ENCODE measurements around the gene HGF. TPM values are rescaled to one million over a fixed set of nuclear protein-coding genes. Genes with fewer than 3 reads are reported as not detected.
A peak's percentile ranks its signal among the peaks of the same experiment; 100 is the strongest.
"Not testable (repeated sequence)": the region's sequence is repeated elsewhere in the genome, so short reads cannot be mapped to it uniquely, and the experiment has no call there.

HGF gene
- 8.0 TPM for total RNA-seq

DNA sequence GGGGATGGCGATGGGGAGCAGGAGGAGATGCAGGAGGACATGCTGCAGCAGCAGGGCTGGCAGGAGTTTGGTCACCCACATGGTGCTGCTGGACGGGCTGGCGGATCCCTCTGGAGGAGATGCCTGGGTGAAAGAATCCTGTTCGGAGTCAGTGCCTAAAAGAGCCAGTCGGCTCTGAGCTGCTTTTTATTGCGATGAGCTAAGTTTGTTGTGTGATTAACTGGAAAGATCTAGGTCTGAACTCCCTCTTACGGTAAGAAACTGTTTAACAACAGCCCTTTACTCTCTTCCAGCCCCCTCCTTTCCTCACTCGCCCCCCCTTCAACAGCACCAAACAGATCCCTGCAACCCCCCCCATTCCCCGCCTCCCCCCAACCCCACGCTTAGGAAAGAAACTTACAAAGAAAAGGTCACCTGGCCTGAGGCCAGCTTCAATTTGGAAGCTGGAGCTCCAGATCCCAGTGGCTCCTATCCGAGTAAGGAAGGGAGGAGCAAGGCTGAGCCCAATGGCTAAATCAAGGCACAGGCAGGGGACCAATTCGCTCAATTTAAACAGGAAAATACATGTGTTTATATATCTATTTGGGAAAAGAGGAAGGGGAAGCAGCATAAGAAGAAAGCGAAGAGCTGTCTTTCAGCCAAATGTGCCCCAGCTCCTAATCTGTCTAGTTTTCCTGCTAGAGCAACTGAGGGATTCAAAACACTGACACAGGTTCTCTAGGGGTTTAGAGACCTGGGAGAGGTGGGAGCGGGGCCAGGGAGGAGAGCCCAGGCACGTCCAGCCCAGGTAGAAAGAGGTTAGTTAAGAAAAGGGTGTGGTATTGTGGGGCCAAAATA, at the start of gene HGF:
Gene HGF, minus strand, starts transcription at position 157 of the 837 bp plus-strand sequence. Its CDS starts 76 bp downstream, at position 81.
- DNase-seq (ENCODE audit: low spot score), result peak; percentile 37

DNA sequence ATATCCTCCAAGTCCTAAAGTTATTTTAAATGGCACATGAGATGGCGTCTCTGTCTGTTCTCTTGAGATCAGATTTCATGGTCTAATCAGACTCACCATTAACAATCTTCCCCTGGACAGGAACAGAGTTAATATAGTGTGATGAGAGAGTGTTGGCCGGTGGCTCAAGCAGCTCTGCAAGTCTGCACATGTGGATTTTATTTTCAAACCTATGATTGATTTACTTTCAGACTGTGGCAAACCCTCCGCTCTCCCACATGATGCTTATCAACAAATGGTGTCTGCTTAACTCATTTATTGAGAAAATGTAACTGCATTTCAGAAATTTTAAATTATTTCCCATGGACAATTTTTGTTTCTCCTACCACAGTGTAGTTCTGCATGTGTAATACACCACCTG, 46.5 kb upstream of the HGF start:
- no peak for DNase-seq (ENCODE audit: low spot score)

DNA sequence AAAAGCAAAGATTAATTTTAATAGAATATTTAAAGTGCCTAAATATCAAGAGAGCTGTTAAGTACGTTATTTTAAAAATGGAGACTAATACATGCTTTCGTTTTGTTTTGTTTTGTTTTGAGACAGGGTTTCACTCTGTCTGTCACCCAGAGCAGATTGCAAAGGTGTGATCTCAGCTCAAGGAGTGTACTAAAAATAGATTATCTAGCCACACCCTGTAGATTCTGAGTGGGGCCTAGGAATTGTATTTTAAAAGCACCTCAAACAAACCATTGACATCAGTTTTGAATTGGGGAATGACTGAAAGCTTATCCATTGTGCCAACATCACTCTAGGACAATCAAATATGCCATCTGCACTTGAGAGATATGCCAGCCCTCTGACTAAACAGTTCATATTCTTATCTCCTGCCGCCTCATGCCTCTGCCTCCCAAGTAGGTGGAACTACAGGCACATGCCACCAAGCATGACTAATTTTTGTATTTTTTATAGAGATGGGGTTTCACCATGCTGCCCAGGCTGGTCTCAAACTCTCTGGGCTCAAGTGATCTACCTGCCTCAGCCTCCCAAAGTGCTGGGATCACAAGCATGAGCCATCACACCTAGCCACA, 43.1 kb upstream of the HGF start:
- DNase-seq (ENCODE audit: low spot score), result not testable (repeated sequence)

DNA sequence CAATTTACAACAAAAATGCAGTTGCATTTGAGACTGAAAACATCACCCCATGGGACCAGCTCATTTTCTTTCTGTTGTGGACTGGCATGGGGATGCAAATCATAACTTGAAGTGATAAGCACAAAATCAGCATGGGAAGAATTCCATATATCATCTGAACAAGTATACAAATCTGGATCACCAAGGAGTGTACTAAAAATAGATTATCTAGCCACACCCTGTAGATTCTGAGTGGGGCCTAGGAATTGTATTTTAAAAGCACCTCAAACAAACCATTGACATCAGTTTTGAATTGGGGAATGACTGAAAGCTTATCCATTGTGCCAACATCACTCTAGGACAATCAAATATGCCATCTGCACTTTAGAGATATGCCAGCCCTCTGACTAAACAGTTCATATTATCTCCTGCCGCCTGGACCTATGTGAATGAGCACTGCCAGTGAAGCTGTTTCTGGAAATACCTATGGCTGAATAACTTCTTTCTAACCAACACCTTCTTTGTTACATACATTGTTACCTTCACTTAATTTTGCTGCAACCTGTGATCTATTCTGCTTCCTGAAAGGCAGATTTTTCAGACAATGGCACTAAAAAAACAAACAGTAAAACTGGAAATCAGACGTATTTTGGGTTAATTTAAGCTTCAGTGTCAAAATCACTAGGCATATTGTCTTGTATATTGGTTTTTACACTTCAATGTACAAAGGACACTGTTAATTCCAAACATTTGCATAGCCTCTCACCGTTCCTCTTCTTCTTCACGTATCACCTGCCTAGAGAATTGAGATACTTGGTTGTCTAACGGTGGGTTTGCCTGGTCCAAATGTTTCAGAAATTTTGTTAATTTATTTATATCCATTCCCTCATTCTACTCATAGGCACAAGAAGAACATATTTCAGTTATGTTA, 42.4 kb upstream of the HGF start:
- no peak for DNase-seq (ENCODE audit: low spot score)

DNA sequence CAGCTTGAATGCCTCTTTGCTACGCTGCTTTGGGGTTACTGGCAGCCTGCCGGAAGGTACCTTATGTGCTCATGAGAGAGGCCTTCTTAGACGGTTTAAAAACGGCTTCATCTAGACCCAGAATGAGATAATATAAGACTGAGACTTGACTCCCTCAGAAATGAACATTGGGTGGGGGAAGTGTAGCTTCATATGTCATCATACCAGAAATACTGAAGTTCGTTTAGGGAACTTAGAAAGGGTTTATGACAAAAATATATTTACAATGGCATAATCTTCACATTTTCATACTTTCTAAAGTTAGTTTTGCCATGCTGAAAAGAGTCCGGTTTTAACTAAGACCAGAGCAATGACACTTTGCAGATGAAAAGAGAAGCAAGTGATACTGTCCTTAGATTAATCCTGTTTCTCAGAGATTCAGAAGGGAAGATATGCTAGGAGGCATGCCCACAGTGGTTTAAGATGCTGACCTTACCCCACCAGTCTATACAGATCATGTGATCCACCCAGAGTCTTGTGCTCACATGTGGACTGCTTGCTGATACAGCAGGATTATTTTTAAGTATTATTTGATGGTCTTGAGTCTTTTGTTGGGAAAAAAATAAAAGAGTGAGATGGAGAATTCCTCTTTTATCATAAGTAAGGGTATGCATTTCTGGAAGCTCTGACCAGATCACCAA, 40.8 kb upstream of the HGF start:
- DNase-seq (ENCODE audit: low spot score), result no peak

DNA sequence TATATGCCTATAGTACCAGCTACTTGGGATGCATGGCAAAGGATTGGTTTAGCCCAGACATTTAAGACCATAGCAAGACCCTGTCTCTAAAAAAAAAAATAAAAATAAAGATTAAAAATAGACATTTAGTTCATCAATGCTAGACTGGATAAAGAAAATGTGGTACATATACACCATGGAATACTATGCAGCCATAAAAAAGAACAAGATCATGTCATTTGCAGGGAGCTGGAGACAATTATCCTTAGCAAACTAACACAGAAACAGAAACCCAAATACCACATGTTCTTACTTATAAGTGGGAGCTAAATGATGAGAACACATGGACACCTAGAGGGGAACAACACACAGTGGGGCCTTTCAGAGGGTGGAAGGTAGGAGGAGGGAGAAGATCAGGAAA, 38.5 kb upstream of the HGF start:
- DNase-seq (ENCODE audit: low spot score), result not testable (repeated sequence)

GRCh38 chr7:81803267-81803666, 33.4 kb upstream of the HGF start:
- no peak for DNase-seq (ENCODE audit: low spot score)

- DNase-seq (ENCODE audit: low spot score), result no peak
Observed at GRCh38 chr7:81802251-81802650, 32.4 kb upstream of the HGF start.

DNA sequence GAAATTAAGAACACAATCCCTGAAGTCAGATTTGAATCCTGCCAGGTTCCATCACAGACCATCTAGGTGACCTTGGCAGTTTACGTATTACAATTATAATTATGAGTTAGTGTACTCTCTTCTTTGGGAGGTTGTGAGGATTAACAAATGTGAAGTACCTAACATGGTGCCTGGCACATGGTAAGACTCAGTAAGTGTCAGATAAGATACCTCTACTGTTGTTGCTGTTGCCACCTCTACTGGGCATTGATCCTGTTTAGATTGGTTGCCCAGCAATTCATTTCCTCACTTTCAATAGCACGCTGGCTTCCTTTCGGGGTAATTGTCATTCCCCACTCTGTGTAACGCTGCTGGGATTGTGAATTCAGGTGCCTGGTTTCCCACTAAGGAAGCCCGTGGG, 31.7 kb upstream of the HGF start:
- no peak for DNase-seq (ENCODE audit: low spot score)

- no peak for DNase-seq (ENCODE audit: low spot score)
Observed at GRCh38 chr7:81791568-81792518, 22.0 kb upstream of the HGF start.

GRCh38 chr7:81790686-81791085, 20.8 kb upstream of the HGF start:
- no peak for DNase-seq (ENCODE audit: low spot score)

DNA sequence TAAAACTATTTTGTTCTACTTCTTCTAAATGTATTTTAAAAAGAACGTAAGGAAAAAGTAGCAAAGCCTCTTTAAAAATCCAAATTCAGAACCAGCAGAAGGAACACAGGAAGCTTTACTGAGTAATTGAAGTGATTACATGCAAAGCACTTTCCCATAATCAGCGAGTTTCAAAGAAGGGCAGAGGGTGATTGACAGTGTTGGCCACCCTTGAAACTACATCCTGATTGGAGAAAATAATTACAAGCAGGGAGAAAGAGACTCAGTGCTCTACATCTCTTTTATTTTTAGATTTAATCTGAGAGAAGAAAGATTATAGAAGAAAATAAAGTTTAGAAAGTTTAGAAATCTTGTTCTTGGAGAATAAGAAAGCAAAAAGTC, 20.3 kb upstream of the HGF start:
- DNase-seq (ENCODE audit: low spot score), result no peak

GRCh38 chr7:81789406-81790119, 19.7 kb upstream of the HGF start:
- no peak for DNase-seq (ENCODE audit: low spot score)

GRCh38 chr7:81788246-81788645, 18.4 kb upstream of the HGF start:
- DNase-seq (ENCODE audit: low spot score), result no peak

DNA sequence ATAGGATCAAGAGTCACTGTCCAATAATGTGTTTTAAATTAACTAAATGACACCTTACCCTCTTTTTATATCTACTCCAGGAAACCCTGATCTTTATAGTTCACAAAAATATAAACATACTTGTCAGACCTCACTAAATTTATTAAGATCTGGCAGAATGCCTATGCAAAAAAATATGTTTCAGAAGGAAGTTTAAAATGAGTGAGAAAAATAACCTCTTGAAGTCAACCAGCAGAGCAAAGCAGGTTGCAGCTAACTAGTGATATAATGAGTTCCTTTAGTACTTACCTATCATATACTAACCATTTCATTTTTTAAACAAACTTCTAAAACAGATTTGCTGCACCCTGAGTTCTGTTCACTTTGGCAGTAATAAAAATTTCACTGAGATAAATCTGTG, 14.0 kb upstream of the HGF start:
- DNase-seq (ENCODE audit: low spot score), result no peak

DNA sequence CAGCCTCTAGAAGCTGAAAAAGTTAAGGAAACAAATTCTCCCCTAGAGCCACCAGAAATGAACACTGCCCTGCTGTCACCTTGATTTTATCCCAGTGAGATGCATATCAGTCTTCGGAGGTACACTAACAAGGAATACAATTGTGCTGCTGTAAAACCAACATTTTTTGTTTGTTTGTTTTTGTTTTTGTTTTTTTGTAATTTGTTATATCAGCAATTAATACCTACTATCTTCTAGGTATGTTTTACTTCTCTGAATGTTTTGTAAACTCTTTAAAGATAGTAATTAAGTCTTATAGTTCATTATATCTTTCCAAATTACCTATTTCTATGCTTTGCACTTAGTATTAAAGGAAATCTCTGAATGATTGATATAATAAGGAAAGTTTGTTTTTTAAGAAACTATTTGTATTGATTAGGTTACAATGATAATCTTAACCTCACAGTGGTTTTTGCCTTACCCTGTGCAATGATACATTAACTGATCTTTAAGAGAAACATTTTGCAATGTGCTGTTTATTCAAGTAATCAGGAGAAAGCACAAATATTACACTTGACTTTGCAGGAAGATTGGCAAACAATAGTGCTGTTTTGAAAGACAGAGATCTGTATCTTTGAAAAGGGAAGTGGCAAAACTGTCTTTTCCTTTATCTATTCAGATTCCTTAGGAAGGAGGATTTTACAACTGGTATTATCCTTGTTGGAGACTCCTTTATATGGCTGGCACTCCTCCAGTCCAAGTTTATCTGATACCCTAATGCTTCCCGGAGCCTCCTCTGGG, 11.3 kb upstream of the HGF start:
- no peak for DNase-seq (ENCODE audit: low spot score)

- DNase-seq (ENCODE audit: low spot score), result no peak
Observed at GRCh38 chr7:81779706-81780105, 9.9 kb upstream of the HGF start.

DNA sequence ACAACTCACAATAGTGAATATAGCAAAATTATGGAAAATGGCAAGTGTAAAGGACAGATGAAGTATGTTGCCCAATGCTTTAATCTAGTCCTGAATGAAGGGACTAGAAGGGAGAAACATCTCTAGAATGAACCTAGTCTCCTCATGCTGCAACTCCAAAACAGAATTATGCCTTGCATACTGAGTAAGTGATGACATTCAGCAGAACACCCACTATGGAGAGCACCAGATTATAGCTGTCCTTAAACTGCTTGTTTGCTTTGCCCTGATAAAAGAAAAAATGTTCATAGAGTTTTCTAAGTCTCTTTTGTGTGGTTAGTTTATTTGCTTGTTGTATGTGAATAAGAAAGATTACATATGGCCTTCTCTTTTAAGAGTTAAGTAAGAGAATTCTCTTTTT, 7.8 kb upstream of the HGF start:
- no peak for DNase-seq (ENCODE audit: low spot score)

DNA sequence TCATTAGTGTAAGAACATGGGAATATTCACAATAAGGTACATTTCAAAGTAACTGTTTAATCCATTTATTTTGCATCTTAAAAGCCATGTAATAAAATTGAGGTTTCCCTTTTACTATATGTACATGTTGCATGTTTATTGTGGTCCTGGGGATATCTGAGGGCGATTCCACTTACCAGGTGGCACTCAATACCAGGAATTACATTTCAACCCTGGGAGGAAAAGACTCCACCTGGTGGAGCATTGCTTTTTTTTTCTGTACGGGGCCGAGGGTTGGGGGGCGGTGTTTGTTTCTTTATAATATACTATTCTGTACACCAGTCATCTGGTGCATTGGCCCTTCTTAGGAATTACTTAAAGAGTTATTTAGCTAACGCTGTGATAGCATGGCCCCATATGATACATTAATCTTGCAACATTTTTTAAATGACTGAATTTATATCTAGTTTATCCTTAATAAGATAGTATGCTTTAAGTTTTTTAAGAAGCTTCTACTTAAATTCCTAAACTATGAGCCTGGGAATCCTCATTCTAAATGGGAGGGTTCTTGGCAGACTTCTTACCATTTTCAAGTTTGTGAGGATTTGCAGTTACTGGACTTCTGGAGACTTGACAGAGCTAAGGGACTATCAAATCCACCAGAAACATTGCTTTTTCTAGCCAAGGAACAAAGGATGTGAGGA, 7.2 kb upstream of the HGF start:
- DNase-seq (ENCODE audit: low spot score), result no peak

Data from mucosa of gallbladder (tissue), 1 donor.